Type B pancreatic cell (in vitro differentiated cells): ENCODE results near the gene CHST5. TPM values are rescaled to one million over a fixed set of nuclear protein-coding genes. Genes with fewer than 3 reads are reported as not detected.

ENCODE experiments used
- DNase-seq: peaks from one replicate; pipeline ENCODE4 v3.0.0; 2021; ENCODE audit warnings: mixed read lengths; ENCODE audit not compliant: unreplicated experiment; ENCODE audit errors: extremely low spot score
- H3K27ac Mint-ChIP-seq: 2 replicates; pipeline ENCODE4 v1.8.0; 2021; ENCODE audit warnings: mild to moderate bottlenecking, mixed read lengths
- H3K27me3 Mint-ChIP-seq: 2 replicates; pipeline ENCODE4 v1.8.0; 2021; ENCODE audit warnings: mixed read lengths
- H3K36me3 Mint-ChIP-seq: 2 replicates; pipeline ENCODE4 v1.8.0; 2021; ENCODE audit warnings: mixed read lengths
- H3K4me1 Mint-ChIP-seq: one replicate; pipeline ENCODE4 v1.8.0; 2021; ENCODE audit warnings: mixed read lengths; ENCODE audit not compliant: unreplicated experiment
- H3K4me3 Mint-ChIP-seq: 2 replicates; pipeline ENCODE4 v1.8.0; 2021; ENCODE audit warnings: mild to moderate bottlenecking, mixed read lengths
- H3K9me3 Mint-ChIP-seq: 2 replicates; pipeline ENCODE4 v1.8.0; 2021; ENCODE audit warnings: mixed read lengths
- long read RNA-seq: library from polyadenylated mRNA; unstranded; transcript quantifications from one replicate; pipeline ENCODE4 v2.0.0, GENCODE V29; 2020
- total RNA-seq: library from RNA; stranded (reverse); gene quantifications from 2 replicates; pipeline ENCODE4 v1.2.1, GENCODE V29; 2021; ENCODE audit warnings: low replicate concordance
- TF ChIP-seq, protein P1 (sequence below): fragments of 200-600 bp; sonication (generic); conservative IDR thresholded peaks from 2 replicates; pipeline ENCODE4 v1.5.0; 2021; ENCODE audit warnings: antibody characterized with exemption, mild to moderate bottlenecking

The CHST5 gene
- 0.60 and 1.9 TPM in 2 replicates for total RNA-seq
- long read RNA-seq, partial matches to known transcripts: 0 of 2 reads
- long read RNA-seq, other reads (novel, unspliced or antisense): 1 of 2 reads

GRCh38 chr16:75535901-75536300 is at the start of gene CHST5:
TSS of gene CHST5 (minus strand) at chr16:75536108. CDS start at chr16:75530384, 5,724 bp downstream.
- DNase-seq: no peak
- H3K36me3 Mint-ChIP-seq: peaks cover 5% of the 10 kb centered on the region
- no peak within 1 kb of the TSS for H3K27ac Mint-ChIP-seq
- no peaks in the 10 kb centered on the region for H3K27me3 Mint-ChIP-seq
- no peaks in the 10 kb centered on the region for H3K9me3 Mint-ChIP-seq
- H3K4me3 Mint-ChIP-seq: no peak within 1 kb of the TSS
- H3K4me1 Mint-ChIP-seq: no peaks in the 10 kb centered on the region
- TF ChIP-seq, protein P1, sequence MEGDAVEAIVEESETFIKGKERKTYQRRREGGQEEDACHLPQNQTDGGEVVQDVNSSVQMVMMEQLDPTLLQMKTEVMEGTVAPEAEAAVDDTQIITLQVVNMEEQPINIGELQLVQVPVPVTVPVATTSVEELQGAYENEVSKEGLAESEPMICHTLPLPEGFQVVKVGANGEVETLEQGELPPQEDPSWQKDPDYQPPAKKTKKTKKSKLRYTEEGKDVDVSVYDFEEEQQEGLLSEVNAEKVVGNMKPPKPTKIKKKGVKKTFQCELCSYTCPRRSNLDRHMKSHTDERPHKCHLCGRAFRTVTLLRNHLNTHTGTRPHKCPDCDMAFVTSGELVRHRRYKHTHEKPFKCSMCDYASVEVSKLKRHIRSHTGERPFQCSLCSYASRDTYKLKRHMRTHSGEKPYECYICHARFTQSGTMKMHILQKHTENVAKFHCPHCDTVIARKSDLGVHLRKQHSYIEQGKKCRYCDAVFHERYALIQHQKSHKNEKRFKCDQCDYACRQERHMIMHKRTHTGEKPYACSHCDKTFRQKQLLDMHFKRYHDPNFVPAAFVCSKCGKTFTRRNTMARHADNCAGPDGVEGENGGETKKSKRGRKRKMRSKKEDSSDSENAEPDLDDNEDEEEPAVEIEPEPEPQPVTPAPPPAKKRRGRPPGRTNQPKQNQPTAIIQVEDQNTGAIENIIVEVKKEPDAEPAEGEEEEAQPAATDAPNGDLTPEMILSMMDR: no peak

DNA sequence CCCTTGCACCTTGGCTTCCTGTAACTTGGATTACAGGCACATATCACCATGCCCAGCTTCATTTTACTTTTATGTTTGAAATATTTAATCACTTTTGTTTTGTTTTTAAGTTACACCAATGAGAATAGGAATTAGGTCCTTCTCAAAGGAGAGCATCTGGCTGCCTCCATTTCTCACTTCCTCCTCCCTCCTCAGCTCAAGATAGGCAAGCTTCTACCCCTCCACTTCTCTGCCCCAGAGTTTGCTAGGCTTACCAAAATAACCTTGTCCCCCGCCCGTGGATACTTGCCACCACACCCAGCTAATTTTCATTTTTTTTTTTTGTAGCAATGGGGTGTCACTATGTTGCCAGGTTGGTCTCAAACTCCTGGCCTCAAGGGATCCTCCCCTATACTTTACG is 48.2 kb upstream of the CHST5 start:
- no peak overlapping the region for H3K27ac Mint-ChIP-seq
- no peaks in the 10 kb centered on the region for H3K4me1 Mint-ChIP-seq
- no peak overlapping the region for H3K4me3 Mint-ChIP-seq
- H3K36me3 Mint-ChIP-seq: peaks cover 10% of the 10 kb centered on the region
- H3K9me3 Mint-ChIP-seq: no peaks in the 10 kb centered on the region
- TF ChIP-seq, protein P1: no peak
- H3K27me3 Mint-ChIP-seq: no peaks in the 10 kb centered on the region
- no peak for DNase-seq

GRCh38 chr16:75579281-75579834 is 43.5 kb upstream of the CHST5 start:
- no peak for DNase-seq
- Mint-ChIP-seq H3K4me3 (no peak overlapping the region), H3K27ac (no peak overlapping the region), H3K9me3 (no peaks in the 10 kb centered on the region), H3K4me1 (no peaks in the 10 kb centered on the region), H3K27me3 (no peaks in the 10 kb centered on the region), H3K36me3 (peaks cover 18% of the 10 kb centered on the region)
- TF ChIP-seq, protein P1: no peak

- Mint-ChIP-seq H3K27me3 (no peaks in the 10 kb centered on the region), H3K9me3 (no peaks in the 10 kb centered on the region), H3K4me1 (no peaks in the 10 kb centered on the region), H3K27ac (no peak overlapping the region), H3K36me3 (peaks cover 22% of the 10 kb centered on the region), H3K4me3 (no peak overlapping the region)
- DNase-seq: no peak
- TF ChIP-seq, protein P1: no peak
Observed at GRCh38 chr16:75578725-75579124, 42.8 kb upstream of the CHST5 start.

DNA sequence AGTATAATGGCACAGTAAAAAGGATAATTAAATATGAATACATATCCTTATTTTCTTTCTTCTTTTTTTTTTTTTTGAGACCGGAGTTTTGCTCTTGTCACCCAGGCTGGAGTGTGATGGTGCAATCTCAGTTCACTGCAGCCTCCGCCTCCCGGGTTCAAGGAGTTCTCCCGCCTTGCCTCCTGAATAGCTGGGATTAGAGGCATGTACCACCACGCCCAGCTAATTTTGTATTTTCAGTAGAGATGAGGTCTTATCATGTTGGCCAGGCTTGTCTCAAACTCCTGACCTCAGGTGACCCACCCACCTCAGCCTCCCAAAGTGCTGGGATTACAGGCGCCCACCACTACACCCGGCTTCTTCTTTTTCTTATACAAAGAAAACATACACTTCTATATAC is 42.3 kb upstream of the CHST5 start:
- H3K36me3 Mint-ChIP-seq: peaks cover 24% of the 10 kb centered on the region
- H3K27me3 Mint-ChIP-seq: no peaks in the 10 kb centered on the region

More for the DNA sequence above, 42.3 kb upstream of the CHST5 start:
- H3K4me1 Mint-ChIP-seq: no peaks in the 10 kb centered on the region
- TF ChIP-seq, protein P1: no peak
- no peak overlapping the region for H3K4me3 Mint-ChIP-seq
- DNase-seq: no peak
- H3K27ac Mint-ChIP-seq: no peak overlapping the region
- H3K9me3 Mint-ChIP-seq: no peaks in the 10 kb centered on the region
